Chondrocyte (in vitro differentiated cells): ENCODE data around the gene GIPC2. TPM values are rescaled to one million over a fixed set of nuclear protein-coding genes. Genes with fewer than 3 reads are reported as not detected.
A peak's percentile ranks its signal among the peaks of the same experiment; 100 is the strongest.

Experiments
- DNase-seq: peaks from one replicate; pipeline ENCODE4 v3.0.0; 2021; ENCODE audit warnings: mixed read lengths, low spot score
- H3K27ac Mint-ChIP-seq: one replicate; pipeline ENCODE4 v1.8.0; 2021; ENCODE audit warnings: mild to moderate bottlenecking, moderate library complexity, mixed read lengths; ENCODE audit not compliant: unreplicated experiment
- H3K27me3 Mint-ChIP-seq: 2 replicates; pipeline ENCODE4 v1.8.0; 2021; ENCODE audit warnings: low read depth, mixed read lengths
- H3K36me3 Mint-ChIP-seq: 2 replicates; pipeline ENCODE4 v1.8.0; 2021; ENCODE audit warnings: low read depth, mixed read lengths
- H3K4me1 Mint-ChIP-seq: 2 replicates; pipeline ENCODE4 v1.8.0; 2021; ENCODE audit warnings: low read depth, mild to moderate bottlenecking, mixed read lengths
- H3K4me3 Mint-ChIP-seq: one replicate; pipeline ENCODE4 v1.8.0; 2021; ENCODE audit warnings: mild to moderate bottlenecking, moderate library complexity, mixed read lengths; ENCODE audit not compliant: unreplicated experiment
- H3K9me3 Mint-ChIP-seq: 2 replicates; pipeline ENCODE4 v1.8.0; 2021; ENCODE audit warnings: low read depth, mixed read lengths
- CTCF ChIP-seq: fragments of 200-600 bp; sonication (generic); IDR thresholded peaks from 2 replicates; pipeline ENCODE4 v1.5.0; 2021; ENCODE audit warnings: antibody characterized with exemption, mild to moderate bottlenecking, moderate library complexity
- total RNA-seq: library from RNA; stranded (reverse); gene quantifications from 3 replicates; pipeline ENCODE4 v1.2.1, GENCODE V29; 2021

Gene GIPC2
- total RNA-seq, 1 donor from 2014 or later = 0.15 TPM

DNA sequence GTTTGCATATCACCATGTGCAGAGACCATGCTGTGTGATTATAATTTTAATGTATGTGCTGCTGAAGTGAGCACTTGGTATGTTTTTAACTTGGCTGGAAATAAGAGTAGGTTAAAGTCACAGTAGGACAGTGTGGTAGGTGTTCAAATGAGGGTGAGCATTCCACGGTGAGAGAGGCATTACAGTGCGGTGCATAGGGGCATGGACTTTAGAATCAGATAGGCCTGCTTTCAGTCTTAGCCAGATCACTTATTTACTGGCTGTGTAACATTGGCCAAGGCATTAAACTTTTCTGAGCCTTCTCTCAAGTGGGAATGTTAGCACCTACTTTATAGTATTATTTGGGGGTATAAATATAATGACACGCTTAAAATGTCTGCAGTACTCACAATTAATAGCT lies 43.2 kb downstream of the GIPC2 start:
- Mint-ChIP-seq H3K27me3 (no peaks in the 10 kb centered on the region), H3K27ac (peak overlapping the region; percentile 14)
- TF ChIP-seq CTCF = no peak

GRCh38 chr1:78090472-78091133 lies 44.8 kb downstream of the GIPC2 start:
- Mint-ChIP-seq H3K4me1 (peaks cover 35% of the 10 kb centered on the region), H3K36me3 (peaks cover 10% of the 10 kb centered on the region), H3K4me3 (no peak overlapping the region), H3K27ac (no peak overlapping the region), H3K9me3 (peaks cover 26% of the 10 kb centered on the region), H3K27me3 (no peaks in the 10 kb centered on the region)
- no peak for TF ChIP-seq CTCF
- no peak for DNase-seq

More for the DNA sequence above, 43.2 kb downstream of the GIPC2 start:
- Mint-ChIP-seq H3K36me3 (peaks cover 13% of the 10 kb centered on the region), H3K4me1 (peaks cover 22% of the 10 kb centered on the region), H3K4me3 (no peak overlapping the region), H3K9me3 (peaks cover 29% of the 10 kb centered on the region)
- no peak for DNase-seq

- Mint-ChIP-seq H3K36me3 (peaks cover 5% of the 10 kb centered on the region), H3K4me3 (no peak overlapping the region), H3K4me1 (peaks cover 42% of the 10 kb centered on the region), H3K27ac (no peak overlapping the region), H3K9me3 (peaks cover 19% of the 10 kb centered on the region), H3K27me3 (no peaks in the 10 kb centered on the region)
- DNase-seq = no peak
- no peak for TF ChIP-seq CTCF
Measured at GRCh38 chr1:78091215-78091813, 45.5 kb downstream of the GIPC2 start.

- Mint-ChIP-seq H3K4me1 (peaks cover 48% of the 10 kb centered on the region), H3K4me3 (no peak overlapping the region), H3K27me3 (no peaks in the 10 kb centered on the region), H3K27ac (no peak overlapping the region), H3K9me3 (peaks cover 13% of the 10 kb centered on the region), H3K36me3 (peaks cover under 1% of the 10 kb centered on the region)
- no peak for TF ChIP-seq CTCF
- no peak for DNase-seq
Measured at GRCh38 chr1:78091886-78092285, 46.1 kb downstream of the GIPC2 start.

- Mint-ChIP-seq H3K4me1 (peaks cover 56% of the 10 kb centered on the region), H3K27me3 (no peaks in the 10 kb centered on the region), H3K9me3 (peaks cover 9% of the 10 kb centered on the region), H3K36me3 (no peaks in the 10 kb centered on the region), H3K27ac (no peak overlapping the region), H3K4me3 (no peak overlapping the region)
- TF ChIP-seq CTCF = no peak
- no peak for DNase-seq
Measured at GRCh38 chr1:78092643-78093042, 46.9 kb downstream of the GIPC2 start.
